DMS153 treated with DMSO at 0.1 percent for 48 hours (cell line): ENCODE results near the gene UNC5C.

Source experiments
- DNase-seq: peaks from one replicate; lab custom pipeline; 2025; ENCODE audit not compliant: unreplicated experiment; lab: John Stamatoyannopoulos, UW

UNC5C gene

GRCh38 chr4:95409750-95410149 lies 139.0 kb downstream of the UNC5C start:
- no peak for DNase-seq

DNA sequence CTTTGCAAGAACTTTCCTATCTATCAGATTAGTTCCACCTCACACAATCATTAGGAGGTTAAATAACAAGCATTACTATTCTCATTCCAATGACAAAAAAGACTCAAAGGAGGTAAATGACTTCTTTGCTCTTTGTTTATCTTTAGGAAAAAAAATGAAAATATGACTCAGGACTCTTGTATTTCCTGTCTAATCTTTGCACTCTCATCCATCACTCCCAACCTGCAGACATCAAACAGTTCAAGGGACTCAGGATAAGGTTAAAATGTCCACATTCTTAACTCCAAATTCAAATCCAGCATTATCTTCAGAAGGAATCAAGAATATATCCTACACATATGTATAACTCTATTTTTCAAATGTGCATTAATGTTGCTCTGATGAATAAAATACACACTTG lies 139.6 kb downstream of the UNC5C start:
- DNase-seq = no peak

DNA sequence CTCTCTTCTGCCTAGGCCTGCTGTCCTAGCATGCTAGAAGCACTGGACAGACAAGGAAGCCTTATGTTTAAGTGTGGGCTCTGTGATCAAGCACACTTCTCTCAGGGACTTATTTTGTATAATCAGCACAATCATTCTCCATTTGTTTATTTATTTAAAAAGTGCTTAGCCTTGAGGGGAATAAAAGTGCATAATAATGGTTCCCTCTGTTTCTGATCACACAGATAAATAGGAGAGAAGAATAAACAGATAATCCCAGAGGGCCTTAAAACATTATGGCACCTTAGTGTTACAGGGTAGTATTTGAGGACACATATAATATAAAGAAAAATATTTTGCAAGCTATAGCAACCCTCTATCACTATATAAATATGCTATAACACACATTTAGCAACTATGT lies 146.5 kb downstream of the UNC5C start:
- no peak for DNase-seq

GRCh38 chr4:95398217-95398616 lies 150.6 kb downstream of the UNC5C start:
- no peak for DNase-seq

- no peak for DNase-seq
Measured at GRCh38 chr4:95394752-95395306, 153.9 kb downstream of the UNC5C start.

DNA sequence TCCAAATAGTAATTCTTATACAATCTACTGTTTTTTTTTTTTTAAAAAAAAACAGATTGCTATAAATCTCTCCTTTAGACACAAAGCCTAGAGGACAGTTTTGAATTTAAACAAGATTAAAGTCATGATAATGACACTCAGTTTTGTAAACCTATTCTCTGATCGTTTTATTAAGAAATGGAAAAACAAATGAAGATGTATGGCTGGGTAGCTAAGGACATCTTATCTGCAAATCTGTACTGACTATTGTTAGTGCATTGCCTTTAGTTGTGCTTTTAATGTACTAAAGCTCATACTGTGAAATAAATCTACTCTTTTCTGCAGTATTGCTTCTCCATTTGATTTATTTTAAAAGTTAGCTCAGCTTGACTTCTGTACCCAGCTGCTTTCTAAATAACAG lies 155.0 kb downstream of the UNC5C start:
- DNase-seq = no peak

- DNase-seq = no peak
Measured at GRCh38 chr4:95388911-95389310, 159.9 kb downstream of the UNC5C start.

GRCh38 chr4:95387719-95388118 lies 161.1 kb downstream of the UNC5C start:
- DNase-seq = no peak

DNA sequence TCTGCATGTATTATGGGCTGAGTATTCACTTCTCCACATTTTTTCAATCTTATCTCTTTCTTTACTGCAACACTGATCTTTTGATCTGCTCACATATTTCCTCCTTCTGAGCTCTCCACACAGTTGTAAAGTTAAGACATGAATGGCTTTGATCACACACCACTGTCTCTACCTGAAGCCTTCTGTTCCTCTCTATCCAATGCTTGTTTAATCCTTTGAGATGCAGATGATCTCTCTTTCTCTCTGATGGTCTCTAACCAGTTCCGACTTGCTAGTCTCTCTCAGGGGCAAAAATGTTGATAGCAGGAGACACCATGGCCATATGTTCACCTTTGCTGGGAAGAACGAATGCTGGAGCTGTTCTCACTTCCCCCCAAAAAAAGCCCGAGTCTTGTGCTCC lies 162.4 kb downstream of the UNC5C start:
- no peak for DNase-seq

- DNase-seq = no peak
Measured at GRCh38 chr4:95381843-95382580, 166.8 kb downstream of the UNC5C start.

DNA sequence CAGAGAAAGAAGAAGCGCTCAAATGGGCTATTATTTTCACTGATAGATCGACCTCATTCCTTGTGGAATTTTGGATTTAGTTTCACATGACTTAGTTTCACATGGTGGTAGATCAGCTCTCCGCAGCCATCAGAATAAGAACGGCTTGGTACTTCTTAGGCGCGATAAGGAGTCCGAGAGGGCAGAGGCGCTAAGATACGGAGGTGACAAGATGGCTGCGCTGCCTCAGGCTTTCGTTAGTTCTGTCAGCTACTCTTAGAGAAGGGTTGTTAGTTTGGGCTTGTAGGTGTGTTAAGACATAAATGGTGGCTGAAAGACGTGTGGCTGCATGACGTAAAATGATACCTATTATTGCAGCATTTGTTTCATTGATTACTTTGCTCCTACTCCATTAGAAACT lies 169.1 kb downstream of the UNC5C start:
- no peak for DNase-seq

- no peak for DNase-seq
Measured at GRCh38 chr4:95377366-95377900, 171.3 kb downstream of the UNC5C start.

GRCh38 chr4:95371476-95372224 lies 177.1 kb downstream of the UNC5C start:
- no peak for DNase-seq

DNA sequence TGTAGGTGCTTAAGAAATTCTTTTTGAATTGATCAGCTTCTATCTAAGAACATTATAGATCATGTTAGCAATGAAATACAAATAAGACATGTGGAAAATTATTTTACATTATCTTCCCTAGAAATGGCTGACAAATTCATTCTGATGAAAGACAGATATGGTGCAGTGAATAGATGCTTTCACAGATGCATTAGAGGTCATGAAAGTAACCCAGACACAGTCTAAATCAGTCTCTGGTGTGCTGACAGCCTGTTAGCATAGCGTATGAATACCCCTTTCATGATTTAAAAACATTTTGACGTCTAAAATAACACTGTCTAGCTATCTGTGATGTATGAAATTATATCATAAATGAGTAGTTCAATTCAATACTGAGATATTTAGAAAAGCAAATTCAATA lies 180.9 kb downstream of the UNC5C start:
- no peak for DNase-seq

DNA sequence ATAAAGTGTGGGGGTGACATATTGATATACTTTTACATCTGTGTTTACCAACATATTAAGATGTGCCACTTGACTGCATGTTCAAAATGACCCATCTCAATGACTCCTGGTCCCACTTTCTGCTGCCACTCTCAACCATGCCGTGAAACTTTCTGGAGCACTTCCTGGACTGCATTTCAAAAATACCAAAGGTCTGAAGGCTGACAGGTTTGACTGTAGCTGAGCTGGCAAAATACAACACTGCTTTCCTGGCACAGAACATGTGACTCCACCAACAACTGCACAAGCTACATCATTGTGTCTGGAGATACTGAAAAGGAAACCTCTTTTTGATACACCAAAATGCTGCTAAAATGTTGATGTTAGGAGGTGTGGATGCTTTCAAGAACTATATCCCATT lies 184.8 kb downstream of the UNC5C start:
- DNase-seq = no peak

GRCh38 chr4:95363559-95363925 lies 185.2 kb downstream of the UNC5C start:
- no peak for DNase-seq

DNA sequence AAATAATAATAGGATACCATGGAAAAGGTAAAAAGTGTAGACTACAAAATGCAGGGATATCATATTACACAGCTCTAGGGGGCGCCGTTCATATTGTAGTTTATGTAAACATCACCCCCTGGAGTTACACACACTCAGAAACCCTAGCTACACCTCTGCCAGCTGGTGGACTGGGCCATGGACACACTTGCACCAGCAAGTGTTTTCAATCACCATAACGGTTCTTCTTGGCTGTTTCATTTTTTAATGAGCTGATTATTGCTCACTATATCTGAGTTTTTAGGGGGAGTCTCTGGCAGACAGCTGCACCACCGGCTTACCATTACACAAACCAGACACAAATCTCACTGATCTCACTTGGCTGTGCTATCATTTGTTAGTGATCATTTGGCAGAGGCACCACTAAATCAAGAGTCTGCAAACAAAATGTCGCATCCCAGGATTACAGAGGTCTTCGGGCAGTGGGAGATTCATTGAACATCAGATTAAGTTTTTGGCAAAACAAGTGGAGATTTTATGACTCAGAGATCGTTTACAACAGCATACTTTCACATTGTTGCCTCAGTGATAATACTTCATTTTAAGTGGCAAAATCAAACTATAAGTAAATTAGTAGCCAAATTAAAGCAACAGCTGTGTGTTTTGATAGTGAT lies 185.7 kb downstream of the UNC5C start:
- DNase-seq = no peak

- DNase-seq = no peak
Measured at GRCh38 chr4:95362066-95362465, 186.7 kb downstream of the UNC5C start.

DNA sequence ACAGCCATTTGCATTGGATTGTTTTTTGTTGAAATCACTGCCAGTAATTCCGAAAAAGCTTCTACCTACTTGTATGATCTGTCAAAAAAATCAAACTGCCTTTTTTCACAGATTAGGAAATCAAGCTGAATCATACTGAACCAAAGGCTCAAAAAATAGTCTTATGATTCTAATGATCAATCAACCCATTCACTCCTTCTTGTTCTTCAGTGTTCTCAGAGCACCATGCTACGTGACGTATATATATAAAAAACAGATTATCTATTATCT lies 187.1 kb downstream of the UNC5C start:
- no peak for DNase-seq

DNA sequence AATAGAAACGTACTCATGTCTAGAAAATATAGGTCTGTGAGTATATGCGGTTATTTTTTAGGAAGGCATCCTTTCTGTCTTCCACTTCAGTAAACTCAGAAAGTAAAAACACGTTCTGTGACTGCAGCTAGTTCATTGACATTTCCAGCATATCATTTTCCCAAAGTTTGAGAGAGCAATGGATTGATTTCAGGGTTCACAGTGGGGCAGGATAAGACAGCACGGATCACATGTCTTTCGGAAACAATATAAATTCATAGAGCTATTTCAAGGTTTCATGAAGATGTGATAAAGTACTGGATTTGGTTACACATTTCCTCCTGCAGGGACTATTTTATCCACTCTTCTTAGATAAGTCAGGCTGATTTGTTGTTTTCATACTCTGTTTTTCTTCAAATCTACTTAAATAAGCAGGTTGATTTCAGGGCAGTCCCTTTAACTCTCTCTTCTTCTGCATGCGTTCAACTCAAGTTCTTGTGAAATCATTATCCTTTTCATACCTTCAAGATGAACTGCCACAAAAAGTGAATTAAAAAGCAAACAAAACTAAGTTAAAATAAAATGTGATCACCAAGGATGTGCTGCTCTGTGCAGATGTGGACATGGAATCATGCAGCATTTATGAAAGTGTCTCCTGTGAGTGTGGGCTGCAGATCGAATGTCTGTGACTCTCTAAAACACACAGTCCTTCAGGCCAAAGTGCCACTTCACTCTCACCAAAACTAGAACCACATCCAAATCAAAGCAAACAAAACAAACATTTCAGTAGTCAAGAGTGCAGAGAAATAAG lies 187.7 kb downstream of the UNC5C start:
- no peak for DNase-seq

- no peak for DNase-seq
Measured at GRCh38 chr4:95360256-95360903, 188.4 kb downstream of the UNC5C start.
